NCI-H446 treated with DMSO at 0.1 percent for 48 hours (cell line): Measurements from ENCODE around the gene LY6G5C.

Experiments used
- DNase-seq: peaks from one replicate; lab custom pipeline; 2025; lab: John Stamatoyannopoulos, UW

LY6G5C gene

GRCh38 chr6:31691078-31691463 is 10.2 kb upstream of the LY6G5C start:
- DNase-seq: no peak

GRCh38 chr6:31690231-31691077 is 9.6 kb upstream of the LY6G5C start:
- DNase-seq: no peak

- no peak for DNase-seq
Measured at GRCh38 chr6:31689249-31690110, 8.6 kb upstream of the LY6G5C start.

- no peak for DNase-seq
Measured at GRCh38 chr6:31687860-31688693, 7.2 kb upstream of the LY6G5C start.

- no peak for DNase-seq
Measured at GRCh38 chr6:31687321-31687720, 6.5 kb upstream of the LY6G5C start.

GRCh38 chr6:31686483-31686882 is 5.6 kb upstream of the LY6G5C start:
- DNase-seq: no peak

GRCh38 chr6:31683591-31683990 is 2.7 kb upstream of the LY6G5C start:
- DNase-seq: no peak

GRCh38 chr6:31681135-31681671 is 336 bp upstream of the LY6G5C start:
- DNase-seq: no peak

- no peak for DNase-seq
Measured at GRCh38 chr6:31677955-31678354, 2.9 kb downstream of the LY6G5C start.

GRCh38 chr6:31676904-31677303 is 4.0 kb downstream of the LY6G5C start:
- DNase-seq: no peak

- DNase-seq: no peak
Measured at GRCh38 chr6:31676322-31676903, 4.5 kb downstream of the LY6G5C start.

- no peak for DNase-seq
Measured at GRCh38 chr6:31669676-31670075, 11.2 kb downstream of the LY6G5C start, which contains the start of gene LY6G5B. Gene LY6G5B (plus strand): TSS chr6:31669976. CDS start chr6:31670951, 975 bp downstream.

GRCh38 chr6:31666337-31666965 is 14.4 kb downstream of the LY6G5C start:
- DNase-seq: no peak

GRCh38 chr6:31665501-31666336 is 15.1 kb downstream of the LY6G5C start, which contains the start of gene CSNK2B:
Gene CSNK2B (plus strand): TSS chr6:31666080. CDS start chr6:31666832, 752 bp downstream.
- peak; percentile 97 for DNase-seq

- DNase-seq: peak; percentile 93
Measured at GRCh38 chr6:31664790-31665500, 15.9 kb downstream of the LY6G5C start, which contains the start of gene GPANK1. Gene GPANK1 (minus strand): TSS chr6:31664997. CDS start chr6:31664478, 519 bp downstream.

GRCh38 chr6:31663961-31664789 is 16.7 kb downstream of the LY6G5C start:
- DNase-seq: peak; percentile 22

GRCh38 chr6:31663126-31663960 is 17.5 kb downstream of the LY6G5C start:
- DNase-seq: no peak
